H1 (cell line): ENCODE data around the gene SLC23A2. TPM values are rescaled to one million over a fixed set of nuclear protein-coding genes. Genes with fewer than 3 reads are reported as not detected.

Source experiments
- JUN ChIP-seq: IDR thresholded peaks from 2 replicates; pipeline ENCODE4 v1.6.1; 2011; ENCODE audit warnings: low read depth, mild to moderate bottlenecking, improper control_type of control experiment, low read length
- MAFK ChIP-seq: IDR thresholded peaks from 2 replicates; pipeline ENCODE4 v1.6.1; 2012; ENCODE audit warnings: low read depth, mild to moderate bottlenecking, improper control_type of control experiment, low read length
- SIX5 ChIP-seq: IDR thresholded peaks from 2 replicates; pipeline ENCODE4 v1.6.1; 2011; ENCODE audit warnings: mild to moderate bottlenecking, low read depth, low read length
- polyA plus RNA-seq, 7 experiments: library from polyadenylated mRNA; depleted of rRNA in 3 of 7; stranded (reverse) in 5 of 7; unstranded in 2 of 7; fragments of >200 nt in 5 of 7; fragments of 200-250 nt in 2 of 7; gene quantifications; 1 replicate in 5 of 7; 2 replicates in 1 of 7; 4 replicates in 1 of 7; pipeline versions ENCODE4 v1.2.1 to v1.2.3, GENCODE V29; 2011 to 2013; ENCODE audit warnings: missing spikeins in 2 of 7, mixed read lengths in 2 of 7
- total RNA-seq: library from RNA; stranded (reverse); fragmentation: NEBNext Ultra II Directional; extraction: Animal tissue kit (Norgen Biotek cat#: 25700); gene quantifications from 2 replicates; pipeline ENCODE4 v1.2.1, GENCODE V29; 2021

SLC23A2 gene
- total and polyA plus RNA-seq, 2 of the 8 experiments (the other 6 are each of a cell fraction or from before 2014, with no cell fraction given) = 17.0 to 18.6 TPM

DNA sequence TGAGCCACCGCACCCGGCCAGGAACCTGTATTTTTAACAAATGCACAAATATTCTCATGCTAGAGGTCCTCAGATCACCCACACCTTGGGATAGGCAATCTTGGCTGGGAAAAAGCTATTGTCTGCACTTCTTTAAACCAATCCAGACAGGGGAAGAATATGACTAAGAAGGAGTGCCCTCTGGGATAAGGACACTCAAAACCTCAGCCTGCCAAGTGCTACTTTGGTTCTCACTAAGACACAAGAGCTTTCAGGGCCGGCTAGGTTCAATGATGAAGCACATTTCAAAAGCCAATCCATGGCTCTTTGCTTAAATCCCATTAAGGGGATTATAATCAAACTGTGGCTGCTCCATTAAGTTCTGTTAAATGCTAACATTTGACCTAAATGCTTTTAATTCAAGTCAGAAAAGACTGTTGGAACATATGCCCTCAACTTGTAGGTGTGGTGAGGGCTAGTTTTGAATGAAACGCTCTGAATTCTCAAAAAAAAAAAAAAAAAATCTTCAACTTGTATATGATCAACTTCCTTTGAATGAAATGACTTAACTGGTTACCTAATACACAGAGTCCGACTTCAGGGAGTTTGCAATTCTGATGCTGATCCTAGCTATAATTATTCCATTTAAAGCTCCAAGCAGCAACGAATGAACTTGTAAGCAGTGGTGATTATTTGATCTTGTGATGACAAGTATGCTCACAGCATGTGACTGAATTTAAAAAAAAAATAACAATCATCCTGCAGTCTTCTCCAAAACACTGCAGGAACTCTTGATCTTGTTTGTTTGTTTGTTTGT, 56.6 kb downstream of the SLC23A2 start (continued):
- TF ChIP-seq JUN = no peak
- no peak for TF ChIP-seq MAFK
- TF ChIP-seq SIX5 = no peak
